A673 (cell line): Measurements from ENCODE around the gene TCF7L1. TPM values are rescaled to one million over a fixed set of nuclear protein-coding genes. Genes with fewer than 3 reads are reported as not detected.

ENCODE experiments used
- BruUV-seq: library from RNA; stranded (reverse); fragments of 400-500 nt; replicated peaks from 2 replicates; lab custom pipeline; 2021; lab: Mats Ljungman, UMichigan
- CTCF ChIA-PET: fragments of 300-600 bp; sonication (Branson Sonifier 250); formaldehyde crosslinking; loops from one replicate; lab custom pipeline; 2022; ENCODE audit warnings: antibody characterized with exemption; lab: Charles Lee
- POLR2A ChIA-PET: fragments of 300-600 bp; sonication (Branson Sonifier 250); formaldehyde crosslinking; loops from one replicate; lab custom pipeline; 2022; ENCODE audit warnings: antibody characterized with exemption; ENCODE audit not compliant: low non-redundant PET; lab: Charles Lee
- DNase-seq: peaks from one replicate; pipeline ENCODE4 v3.0.0-alpha.2; 2015; ENCODE audit warnings: low spot score
- H3K27ac ChIP-seq: fragments of 200-600 bp; sonication (generic); 2 replicates; pipeline ENCODE4 v1.5.1; 2016; ENCODE audit warnings: mixed run types, low read depth, mild to moderate bottlenecking, mixed read lengths, antibody characterized with exemption, low read length; ENCODE audit not compliant: poor library complexity, severe bottlenecking
- H3K27me3 ChIP-seq: fragments of 200-600 bp; sonication (generic); replicated peaks from 2 replicates; pipeline ENCODE4 v1.6.1; 2017; ENCODE audit warnings: mixed run types, low read depth, mild to moderate bottlenecking, mixed read lengths, antibody characterized with exemption, low read length; ENCODE audit not compliant: insufficient read depth, poor library complexity
- H3K36me3 ChIP-seq: fragments of 200-600 bp; sonication (generic); 2 replicates; pipeline ENCODE4 v1.6.1; 2016; ENCODE audit warnings: mixed run types, mild to moderate bottlenecking, mixed read lengths, antibody characterized with exemption, low read length; ENCODE audit not compliant: insufficient read depth, poor library complexity, severe bottlenecking
- H3K4me1 ChIP-seq: fragments of 200-600 bp; sonication (generic); 2 replicates; pipeline ENCODE4 v1.6.1; 2017; ENCODE audit warnings: mixed run types, mild to moderate bottlenecking, mixed read lengths, antibody characterized with exemption, low read length; ENCODE audit not compliant: insufficient read depth, poor library complexity, severe bottlenecking
- H3K4me3 ChIP-seq: fragments of 200-600 bp; sonication (generic); 2 replicates; pipeline ENCODE4 v1.5.1; 2016; ENCODE audit warnings: low read depth, mixed run types, mild to moderate bottlenecking, mixed read lengths, low read length; ENCODE audit not compliant: poor library complexity, severe bottlenecking
- H3K9me3 ChIP-seq: fragments of 200-600 bp; sonication (generic); 2 replicates; pipeline ENCODE4 v1.6.1; 2016; ENCODE audit warnings: mixed run types, low read depth, mild to moderate bottlenecking, mixed read lengths, antibody characterized with exemption, low read length; ENCODE audit not compliant: poor library complexity, severe bottlenecking
- CTCF ChIP-seq: fragments of 300-800, 200-600 bp; sonication (generic); conservative IDR thresholded peaks from 2 replicates; pipeline ENCODE4 v1.5.1; 2017; ENCODE audit warnings: low read depth, mild to moderate bottlenecking, antibody characterized with exemption, low read length, moderate library complexity, mixed read lengths
- EZH2 ChIP-seq: fragments of 200-600 bp; sonication (generic); IDR thresholded peaks from 2 replicates; pipeline ENCODE4 v1.6.1; 2017; ENCODE audit warnings: borderline replicate concordance, low read depth, mild to moderate bottlenecking, mixed read lengths, antibody characterized with exemption, low read length; ENCODE audit not compliant: poor library complexity, severe bottlenecking
- intact Hi-C: fragments of 100-400 bp; cut with micrococcal nuclease; formaldehyde crosslinking; loops from one replicate; pipeline ENCODE4 v1.10.0; 2022; ENCODE audit not compliant: unreplicated experiment
- total RNA-seq: library from RNA; stranded (reverse); gene quantifications from 2 replicates; pipeline ENCODE4 v1.2.3, GENCODE V29; 2021

Gene TCF7L1
- total RNA-seq, 1 experiment from 2014 or later: 21.9 TPM

GRCh38 chr2:85166021-85166420, 32.8 kb downstream of the TCF7L1 start:
- no peaks in the 10 kb centered on the region for H3K36me3 ChIP-seq
- peaks cover 39% of the 10 kb centered on the region for H3K4me1 ChIP-seq
- no peak overlapping the region for H3K4me3 ChIP-seq
- intact Hi-C loops: no loop called here
- DNase-seq: no peak
- no peaks in the 10 kb centered on the region for H3K9me3 ChIP-seq
- BruUV-seq: no TSS peak
- no peaks in the 10 kb centered on the region for H3K27me3 ChIP-seq
- ChIA-PET CTCF (interaction anchor here (1.1 kb wide), 1 partner anchor 20 kb away, joined by 4 read pairs; no protein-coding TSS in a partner anchor), POLR2A (no interaction called here)
- H3K27ac ChIP-seq: no peak overlapping the region
- TF ChIP-seq CTCF (no peak), EZH2 (no peak)

- H3K9me3 ChIP-seq: no peaks in the 10 kb centered on the region
- no peak overlapping the region for H3K4me3 ChIP-seq
- DNase-seq: no peak
- no peaks in the 10 kb centered on the region for H3K27me3 ChIP-seq
- POLR2A ChIA-PET: no interaction called here
- H3K27ac ChIP-seq: no peak overlapping the region
- H3K36me3 ChIP-seq: no peaks in the 10 kb centered on the region
- CTCF ChIA-PET: no interaction called here
- no peak for TF ChIP-seq CTCF
- TF ChIP-seq EZH2: no peak
- intact Hi-C loops: no loop called here
- peaks cover 26% of the 10 kb centered on the region for H3K4me1 ChIP-seq
- no TSS peak for BruUV-seq
These were observed 34.3 kb downstream of the TCF7L1 start for GRCh38 chr2:85167479-85167878.

- BruUV-seq: no TSS peak
These were observed 35.8 kb downstream of the TCF7L1 start for GRCh38 chr2:85168942-85169341.

More at GRCh38 chr2:85168942-85169341, 35.8 kb downstream of the TCF7L1 start:
- Histone ChIP-seq H3K27ac (no peak overlapping the region), H3K9me3 (no peaks in the 10 kb centered on the region), H3K4me1 (peaks cover 12% of the 10 kb centered on the region), H3K36me3 (no peaks in the 10 kb centered on the region), H3K4me3 (no peak overlapping the region), H3K27me3 (no peaks in the 10 kb centered on the region)
- ChIA-PET POLR2A (no interaction called here), CTCF (no interaction called here)
- no peak for TF ChIP-seq CTCF
- TF ChIP-seq EZH2: no peak
- intact Hi-C loops: no loop called here
- DNase-seq: no peak
